Measurements from ENCODE around the gene ARHGEF26. TPM values are rescaled to one million over a fixed set of nuclear protein-coding genes. Genes with fewer than 3 reads are reported as not detected.

Gene ARHGEF26
- total RNA-seq, 1 experiment from 2014 or later, result 7.2 TPM

DNA sequence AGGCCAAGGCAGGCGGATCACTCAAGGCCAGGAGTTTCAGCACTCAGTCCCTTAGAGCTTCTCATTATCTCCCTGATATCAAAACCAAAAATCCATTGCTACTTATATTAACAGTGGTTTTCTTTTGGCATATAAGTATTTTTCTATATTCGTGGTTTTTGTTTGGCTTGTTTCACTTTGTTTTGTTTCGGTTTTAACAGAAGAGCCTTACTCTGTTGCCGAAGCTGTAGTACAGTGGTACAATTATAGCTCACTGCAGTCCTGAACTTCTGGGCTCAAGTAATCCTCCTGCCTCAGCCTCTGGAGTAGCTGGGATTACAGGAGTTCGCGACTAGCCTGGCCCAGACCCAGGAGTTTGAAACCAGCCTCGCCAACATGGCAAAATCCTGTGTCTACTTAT is 42.5 kb upstream of the ARHGEF26 start:
- POLR2A ChIA-PET, result no interaction called here
- no peaks in the 10 kb centered on the region for H3K9me2 ChIP-seq (ENCODE audit: insufficient read depth)
- H3K4me2 ChIP-seq (ENCODE audit: low read length), result no peak overlapping the region
- no peaks in the 10 kb centered on the region for H3K9me3 ChIP-seq (ENCODE audit: control insufficient read depth in 1 of 2, insufficient read depth in 1 of 2, low read depth in 1 of 2, low read length in 2 of 2)
- BruUV-seq (replicated peaks), result no TSS peak
- no peaks in the 10 kb centered on the region for H3K79me2 ChIP-seq (ENCODE audit: insufficient read depth, low read length)
- no peak overlapping the region for H3K9ac ChIP-seq (ENCODE audit: low read length)
- H4K20me1 ChIP-seq (ENCODE audit: insufficient read depth), result no peaks in the 10 kb centered on the region
- DNase-seq (ENCODE audit: low read depth, low spot score), result no peak
- RAD21 ChIA-PET (ENCODE audit: low non-redundant PET in 1 of 2, low total read pairs in 2 of 2, uncharacterized antibody in 2 of 2, unreplicated experiment in 2 of 2), result no interaction called here
- ATAC-seq, result no peak
- no peaks in the 10 kb centered on the region for H3K36me3 ChIP-seq (ENCODE audit: control insufficient read depth in 1 of 2, insufficient read depth in 2 of 2, low read length in 2 of 2)
- no peaks in the 10 kb centered on the region for H3K27me3 ChIP-seq (ENCODE audit: insufficient read depth, low read length)
- no peak for TF ChIP-seq CBX3 (IDR thresholded peaks at IDR 0.05; ENCODE audit: low read depth)
- no peak for TF ChIP-seq TCF7L2 (IDR thresholded peaks at IDR 0.05; ENCODE audit: borderline replicate concordance, extremely low read depth, insufficient read depth, insufficient read length)
- TF ChIP-seq ZNF274 (IDR thresholded peaks at IDR 0.05; ENCODE audit: low read depth, low read length), result no peak
- TF ChIP-seq, protein P1, sequence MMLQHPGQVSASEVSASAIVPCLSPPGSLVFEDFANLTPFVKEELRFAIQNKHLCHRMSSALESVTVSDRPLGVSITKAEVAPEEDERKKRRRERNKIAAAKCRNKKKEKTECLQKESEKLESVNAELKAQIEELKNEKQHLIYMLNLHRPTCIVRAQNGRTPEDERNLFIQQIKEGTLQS (IDR thresholded peaks at IDR 0.05), result no peak
- TF ChIP-seq JUND (IDR thresholded peaks at IDR 0.05), result no peak
- no peak for TF ChIP-seq YY1 (IDR thresholded peaks at IDR 0.05; ENCODE audit: extremely low read depth, insufficient replicate concordance, low read depth, low read length)
- TF ChIP-seq EZH2phosphoT487 (IDR thresholded peaks at IDR 0.05; ENCODE audit: borderline replicate concordance), result no peak
- no peak for TF ChIP-seq ZFX (IDR thresholded peaks at IDR 0.05)
- TF ChIP-seq SIN3A (IDR thresholded peaks at IDR 0.05; ENCODE audit: low read depth), result no peak
- no peak for TF ChIP-seq POLR2AphosphoS5 (IDR thresholded peaks at IDR 0.05; ENCODE audit: low read depth, low read length)
- TF ChIP-seq POLR2A (IDR thresholded peaks at IDR 0.05; ENCODE audit: borderline replicate concordance, extremely low read depth, insufficient read depth, insufficient read length), result no peak
- no peak for TF ChIP-seq SRF (IDR thresholded peaks at IDR 0.05; ENCODE audit: low read depth)
- TF ChIP-seq SP1 (IDR thresholded peaks at IDR 0.05; ENCODE audit: low read depth), result no peak
- TF ChIP-seq, protein P2, sequence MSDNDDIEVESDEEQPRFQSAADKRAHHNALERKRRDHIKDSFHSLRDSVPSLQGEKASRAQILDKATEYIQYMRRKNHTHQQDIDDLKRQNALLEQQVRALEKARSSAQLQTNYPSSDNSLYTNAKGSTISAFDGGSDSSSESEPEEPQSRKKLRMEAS (IDR thresholded peaks at IDR 0.05), result no peak
- TF ChIP-seq CTCF (IDR thresholded peaks at IDR 0.05 in 2 of 3, conservative IDR thresholded peaks at IDR 0.05 in 1 of 3; ENCODE audit: borderline replicate concordance in 1 of 3, insufficient read depth in 1 of 3, low read depth in 2 of 3, low read length in 2 of 3), result no peak
- TF ChIP-seq CEBPB (IDR thresholded peaks at IDR 0.05; ENCODE audit: low read depth), result no peak
- TF ChIP-seq ELF1 (IDR thresholded peaks at IDR 0.05; ENCODE audit: borderline replicate concordance, low read depth), result no peak
- no peak for TF ChIP-seq EGR1 (IDR thresholded peaks at IDR 0.05; ENCODE audit: low read depth)
- no peak for TF ChIP-seq ZBTB33 (IDR thresholded peaks at IDR 0.05; ENCODE audit: extremely low read depth, insufficient replicate concordance, low read length)
- H2AFZ ChIP-seq (ENCODE audit: low read depth, low read length, poor library complexity, severe bottlenecking), result no peak overlapping the region
- no peak overlapping the region for H3K4me3 ChIP-seq (replicated peaks in 1 of 2; ENCODE audit: low read depth in 1 of 2, low read length in 2 of 2)
- intact Hi-C loops (cut with micrococcal nuclease), result no loop called here
- no peak overlapping the region for H3K27ac ChIP-seq (ENCODE audit: low read depth, low read length)
- CTCF ChIA-PET, result no interaction called here
- no peaks in the 10 kb centered on the region for H3K4me1 ChIP-seq (ENCODE audit: control insufficient read depth in 1 of 2, insufficient read depth in 2 of 2, low read length in 2 of 2)

Measured in HCT116 (cell line).